Activated gamma-delta T cell treated with Interleukin-2 at 50 U/mL for 16 hours (primary cell): ENCODE measurements around the gene RAP2C.

Source experiments
- DNase-seq: peaks from one replicate; pipeline ENCODE4 v3.0.0-alpha.2; 2020

The RAP2C gene

GRCh38 chrX:132219343-132219768, at the start of gene RAP2C:
Gene RAP2C (minus strand): TSS chrX:132219447. CDS start chrX:132217268, 2,179 bp downstream.
- peak; percentile 52 for DNase-seq

GRCh38 chrX:132267392-132267791, 48.1 kb upstream of the RAP2C start:
- DNase-seq = no peak

GRCh38 chrX:132266583-132267355, 47.5 kb upstream of the RAP2C start:
- no peak for DNase-seq

GRCh38 chrX:132263127-132263526, 43.9 kb upstream of the RAP2C start:
- no peak for DNase-seq

GRCh38 chrX:132258509-132258908, 39.3 kb upstream of the RAP2C start:
- DNase-seq = no peak

GRCh38 chrX:132257116-132257515, 37.9 kb upstream of the RAP2C start:
- no peak for DNase-seq

GRCh38 chrX:132236121-132236520, 16.9 kb upstream of the RAP2C start:
- DNase-seq = no peak

- DNase-seq = no peak
Observed at GRCh38 chrX:132235488-132235887, 16.2 kb upstream of the RAP2C start.

GRCh38 chrX:132231587-132231986, 12.3 kb upstream of the RAP2C start:
- DNase-seq = no peak

- DNase-seq = no peak
Observed at GRCh38 chrX:132227383-132228112, 8.3 kb upstream of the RAP2C start.

GRCh38 chrX:132226169-132226568, 6.9 kb upstream of the RAP2C start:
- no peak for DNase-seq

- DNase-seq = peak; percentile 73
Observed at GRCh38 chrX:132218100-132218812, 991 bp downstream of the RAP2C start.

- DNase-seq = peak; percentile 71
Observed at GRCh38 chrX:132217203-132218073, 1.8 kb downstream of the RAP2C start.

- DNase-seq = no peak
Observed at GRCh38 chrX:132216806-132217202, 2.4 kb downstream of the RAP2C start.

- no peak for DNase-seq
Observed at GRCh38 chrX:132216283-132216682, 3.0 kb downstream of the RAP2C start.

- no peak for DNase-seq
Observed at GRCh38 chrX:132214518-132214917, 4.7 kb downstream of the RAP2C start.

- DNase-seq = no peak
Observed at GRCh38 chrX:132209527-132209926, 9.7 kb downstream of the RAP2C start.

- no peak for DNase-seq
Observed at GRCh38 chrX:132208422-132208821, 10.8 kb downstream of the RAP2C start.

GRCh38 chrX:132207996-132208395, 11.3 kb downstream of the RAP2C start:
- DNase-seq = no peak

GRCh38 chrX:132206259-132206658, 13.0 kb downstream of the RAP2C start:
- DNase-seq = no peak

- no peak for DNase-seq
Observed at GRCh38 chrX:132204629-132205028, 14.6 kb downstream of the RAP2C start.

GRCh38 chrX:132200976-132201375, 18.3 kb downstream of the RAP2C start:
- no peak for DNase-seq

GRCh38 chrX:132199941-132200340, 19.3 kb downstream of the RAP2C start:
- DNase-seq = no peak
